Mammary epithelial cell (primary cell): ENCODE results near the gene KCTD18.

Experiments used
- EZH2 ChIP-seq: IDR thresholded peaks from 2 replicates; pipeline ENCODE4 v1.6.1; 2012; ENCODE audit warnings: low read length, inconsistent platforms, borderline replicate concordance
- TF ChIP-seq, protein P1 (sequence below), 2 donors: IDR thresholded peaks in 1 of 2; conservative IDR thresholded peaks in 1 of 2; 2 replicates each; pipeline ENCODE4 v1.5.1; 2011 to 2012; ENCODE audit warnings: inconsistent platforms in 2 of 2, low read length in 2 of 2, mild to moderate bottlenecking in 2 of 2, control low read depth in 1 of 2, low read depth in 1 of 2; ENCODE audit not compliant: insufficient read depth in 1 of 2; ENCODE audit errors: extremely low read depth in 1 of 2

DNA sequence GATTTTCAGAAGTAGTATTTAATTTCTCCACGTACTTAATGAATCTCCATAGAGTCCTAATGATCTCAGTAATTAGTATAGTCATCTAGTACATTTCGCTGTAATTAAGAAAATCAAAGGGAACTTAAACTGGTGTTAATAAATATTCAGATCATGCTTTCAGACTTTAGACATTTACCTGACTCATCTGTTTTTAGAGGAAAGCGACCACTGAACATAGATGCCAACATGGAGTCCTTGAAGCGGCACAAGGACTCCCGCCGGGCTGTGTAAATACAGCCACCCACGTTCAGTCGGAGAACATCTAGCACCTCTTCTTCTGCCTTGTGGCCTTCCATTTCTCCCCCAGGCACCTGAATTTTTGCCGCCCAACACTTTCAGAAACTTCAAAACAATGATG lies 3.2 kb downstream of the KCTD18 start:
- TF ChIP-seq, protein P1, sequence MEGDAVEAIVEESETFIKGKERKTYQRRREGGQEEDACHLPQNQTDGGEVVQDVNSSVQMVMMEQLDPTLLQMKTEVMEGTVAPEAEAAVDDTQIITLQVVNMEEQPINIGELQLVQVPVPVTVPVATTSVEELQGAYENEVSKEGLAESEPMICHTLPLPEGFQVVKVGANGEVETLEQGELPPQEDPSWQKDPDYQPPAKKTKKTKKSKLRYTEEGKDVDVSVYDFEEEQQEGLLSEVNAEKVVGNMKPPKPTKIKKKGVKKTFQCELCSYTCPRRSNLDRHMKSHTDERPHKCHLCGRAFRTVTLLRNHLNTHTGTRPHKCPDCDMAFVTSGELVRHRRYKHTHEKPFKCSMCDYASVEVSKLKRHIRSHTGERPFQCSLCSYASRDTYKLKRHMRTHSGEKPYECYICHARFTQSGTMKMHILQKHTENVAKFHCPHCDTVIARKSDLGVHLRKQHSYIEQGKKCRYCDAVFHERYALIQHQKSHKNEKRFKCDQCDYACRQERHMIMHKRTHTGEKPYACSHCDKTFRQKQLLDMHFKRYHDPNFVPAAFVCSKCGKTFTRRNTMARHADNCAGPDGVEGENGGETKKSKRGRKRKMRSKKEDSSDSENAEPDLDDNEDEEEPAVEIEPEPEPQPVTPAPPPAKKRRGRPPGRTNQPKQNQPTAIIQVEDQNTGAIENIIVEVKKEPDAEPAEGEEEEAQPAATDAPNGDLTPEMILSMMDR (conservative IDR thresholded peaks at IDR 0.05 in 1 of 2, IDR thresholded peaks at IDR 0.05 in 1 of 2; ENCODE audit: extremely low read depth in 1 of 2, insufficient read depth in 1 of 2, low read depth in 1 of 2, low read length in 2 of 2): no peak
- TF ChIP-seq EZH2: no peak
